Measurements from ENCODE around the gene RASL10B.
A peak's percentile ranks its signal among the peaks of the same experiment; 100 is the strongest.

RASL10B gene

GRCh38 chr17:35723735-35724134 is 7.7 kb upstream of the RASL10B start:
- no peak for DNase-seq

GRCh38 chr17:35725058-35725457 is 6.4 kb upstream of the RASL10B start:
- DNase-seq = no peak

GRCh38 chr17:35725802-35726126 is 5.7 kb upstream of the RASL10B start:
- no peak for DNase-seq

- DNase-seq = no peak
These were observed 5.1 kb upstream of the RASL10B start for GRCh38 chr17:35726127-35726952.

GRCh38 chr17:35726953-35727460 is 4.4 kb upstream of the RASL10B start:
- DNase-seq = no peak

GRCh38 chr17:35727635-35728034 is 3.8 kb upstream of the RASL10B start:
- DNase-seq = no peak

- no peak for DNase-seq
These were observed 2.9 kb upstream of the RASL10B start for GRCh38 chr17:35728551-35728950.

- no peak for DNase-seq
These were observed 2.0 kb upstream of the RASL10B start for GRCh38 chr17:35729405-35729833.

- DNase-seq = no peak
These were observed 936 bp upstream of the RASL10B start for GRCh38 chr17:35730400-35731005.

GRCh38 chr17:35731917-35732805 is 722 bp downstream of the RASL10B start:
- no peak for DNase-seq

- no peak for DNase-seq
These were observed 1.3 kb downstream of the RASL10B start for GRCh38 chr17:35732806-35733136.

GRCh38 chr17:35733366-35733765 is 1.9 kb downstream of the RASL10B start:
- no peak for DNase-seq

GRCh38 chr17:35734396-35734795 is 3.0 kb downstream of the RASL10B start:
- DNase-seq = no peak

GRCh38 chr17:35735036-35735805 is 3.8 kb downstream of the RASL10B start:
- no peak for DNase-seq

GRCh38 chr17:35736236-35736635 is 4.8 kb downstream of the RASL10B start:
- no peak for DNase-seq

GRCh38 chr17:35738519-35739133 is 7.2 kb downstream of the RASL10B start:
- DNase-seq = no peak

GRCh38 chr17:35740216-35740615 is 8.8 kb downstream of the RASL10B start:
- peak; percentile 18 for DNase-seq

GRCh38 chr17:35740997-35741931 is 9.8 kb downstream of the RASL10B start:
- DNase-seq = peak; percentile 33

GRCh38 chr17:35742496-35742895 is 11.1 kb downstream of the RASL10B start:
- no peak for DNase-seq

GRCh38 chr17:35742896-35743477 is 11.5 kb downstream of the RASL10B start:
- DNase-seq = no peak
